ENCODE data around the gene BTNL2. TPM values are rescaled to one million over a fixed set of nuclear protein-coding genes. Genes with fewer than 3 reads are reported as not detected.
A peak's percentile ranks its signal among the peaks of the same experiment; 100 is the strongest.

BTNL2 gene
- total RNA-seq, 1 donor from 2014 or later = 0.26 TPM

GRCh38 chr6:32402812-32403211 lies 4.2 kb downstream of the BTNL2 start:
- no peak for FAIRE-seq
- Histone ChIP-seq H3K4me3 (ENCODE audit: low read depth, low read length) (no peak overlapping the region), H3K27me3 (ENCODE audit: control insufficient read depth, insufficient read depth, low read length) (peaks cover 6% of the 10 kb centered on the region), H3K36me3 (ENCODE audit: control insufficient read depth, insufficient read depth, low read length) (no peaks in the 10 kb centered on the region)
- no peak for TF ChIP-seq CTCF (IDR thresholded peaks at IDR 0.05; ENCODE audit: insufficient read depth, low read length, severe bottlenecking)
- DNase-seq (ENCODE audit: low read depth) = no peak

- H3K27me3 ChIP-seq (ENCODE audit: control insufficient read depth, insufficient read depth, low read length) = peaks cover 2% of the 10 kb centered on the region
- FAIRE-seq (no peak), DNase-seq (ENCODE audit: low read depth) (no peak)
- no peak overlapping the region for H3K4me3 ChIP-seq (ENCODE audit: low read depth, low read length)
- H3K36me3 ChIP-seq (ENCODE audit: control insufficient read depth, insufficient read depth, low read length) = no peaks in the 10 kb centered on the region
- TF ChIP-seq CTCF (IDR thresholded peaks at IDR 0.05; ENCODE audit: insufficient read depth, low read length, severe bottlenecking) = no peak
These were observed 5.6 kb downstream of the BTNL2 start for GRCh38 chr6:32401284-32401963.

GRCh38 chr6:32397252-32397920 lies 9.6 kb downstream of the BTNL2 start:
- Histone ChIP-seq H3K36me3 (ENCODE audit: control insufficient read depth, insufficient read depth, low read length) (no peaks in the 10 kb centered on the region), H3K4me3 (ENCODE audit: low read depth, low read length) (no peak overlapping the region), H3K27me3 (ENCODE audit: control insufficient read depth, insufficient read depth, low read length) (no peaks in the 10 kb centered on the region)
- DNase-seq (ENCODE audit: low read depth) = peak; percentile 7
- FAIRE-seq = no peak
- TF ChIP-seq CTCF (IDR thresholded peaks at IDR 0.05; ENCODE audit: insufficient read depth, low read length, severe bottlenecking) = no peak

- Histone ChIP-seq H3K27me3 (ENCODE audit: control insufficient read depth, insufficient read depth, low read length) (no peaks in the 10 kb centered on the region), H3K36me3 (ENCODE audit: control insufficient read depth, insufficient read depth, low read length) (no peaks in the 10 kb centered on the region), H3K4me3 (ENCODE audit: low read depth, low read length) (no peak overlapping the region)
- TF ChIP-seq CTCF (IDR thresholded peaks at IDR 0.05; ENCODE audit: insufficient read depth, low read length, severe bottlenecking) = no peak
- FAIRE-seq (no peak), DNase-seq (ENCODE audit: low read depth) (no peak)
These were observed 11.0 kb downstream of the BTNL2 start for GRCh38 chr6:32396028-32396427.

- H3K4me3 ChIP-seq (ENCODE audit: low read depth, low read length) = no peak overlapping the region
- H3K36me3 ChIP-seq (ENCODE audit: control insufficient read depth, insufficient read depth, low read length) = no peaks in the 10 kb centered on the region
- TF ChIP-seq CTCF (IDR thresholded peaks at IDR 0.05; ENCODE audit: insufficient read depth, low read length, severe bottlenecking) = no peak
- no peaks in the 10 kb centered on the region for H3K27me3 ChIP-seq (ENCODE audit: control insufficient read depth, insufficient read depth, low read length)
- peak; percentile 86 for DNase-seq (ENCODE audit: low read depth)
- no peak for FAIRE-seq
These were observed 13.1 kb downstream of the BTNL2 start for GRCh38 chr6:32393665-32394420.
